GM12872 (cell line): ENCODE data around the gene SLC7A6.

Experiments
- CTCF ChIP-seq: IDR thresholded peaks from 3 replicates; pipeline ENCODE4 v1.5.1; 2011; ENCODE audit warnings: low read depth, mild to moderate bottlenecking, low read length, moderate library complexity; ENCODE audit not compliant: insufficient read depth

Gene SLC7A6

GRCh38 chr16:68347605-68348004, 83.3 kb downstream of the SLC7A6 start:
- TF ChIP-seq CTCF: no peak

GRCh38 chr16:68348639-68349445, 84.5 kb downstream of the SLC7A6 start:
- TF ChIP-seq CTCF: no peak

GRCh38 chr16:68349838-68350410, 85.6 kb downstream of the SLC7A6 start:
- TF ChIP-seq CTCF: no peak

GRCh38 chr16:68350813-68351350, 86.6 kb downstream of the SLC7A6 start:
- TF ChIP-seq CTCF: no peak
